Endothelial cell (in vitro differentiated cells): ENCODE data around the gene USH2A. TPM values are rescaled to one million over a fixed set of nuclear protein-coding genes. Genes with fewer than 3 reads are reported as not detected.

Source experiments
- DNase-seq: peaks from one replicate; pipeline ENCODE4 v3.0.0; 2021; ENCODE audit warnings: low spot score
- H3K27ac Mint-ChIP-seq: one replicate; pipeline ENCODE4 v1.8.0; 2021; ENCODE audit warnings: mixed read lengths, inconsistent platforms; ENCODE audit not compliant: unreplicated experiment
- H3K27me3 Mint-ChIP-seq: one replicate; pipeline ENCODE4 v1.8.0; 2021; ENCODE audit warnings: mild to moderate bottlenecking, moderate library complexity, mixed read lengths, inconsistent platforms; ENCODE audit not compliant: unreplicated experiment
- H3K36me3 Mint-ChIP-seq: one replicate; pipeline ENCODE4 v1.8.0; 2021; ENCODE audit warnings: mild to moderate bottlenecking, low read depth, mixed read lengths, inconsistent platforms; ENCODE audit not compliant: unreplicated experiment
- H3K4me1 Mint-ChIP-seq: one replicate; pipeline ENCODE4 v1.8.0; 2021; ENCODE audit warnings: mild to moderate bottlenecking, mixed read lengths, inconsistent platforms; ENCODE audit not compliant: unreplicated experiment
- H3K4me3 Mint-ChIP-seq: one replicate; pipeline ENCODE4 v1.8.0; 2021; ENCODE audit warnings: mild to moderate bottlenecking, mixed read lengths, inconsistent platforms; ENCODE audit not compliant: unreplicated experiment
- H3K9me3 Mint-ChIP-seq: one replicate; pipeline ENCODE4 v1.8.0; 2021; ENCODE audit warnings: mixed read lengths, inconsistent platforms; ENCODE audit not compliant: unreplicated experiment
- total RNA-seq: library from RNA; stranded (reverse); fragmentation: NEBNext Ultra II Directional; extraction: Animal tissue kit (Norgen Biotek cat#: 25700); gene quantifications from one replicate; pipeline ENCODE4 v1.2.1, GENCODE V29; 2021; ENCODE audit not compliant: unreplicated experiment
- TF ChIP-seq, protein P1 (sequence below): fragments of 200-600 bp; sonication (generic); IDR thresholded peaks from one replicate; pipeline ENCODE4 v1.5.0; 2021; ENCODE audit warnings: antibody characterized with exemption; ENCODE audit not compliant: unreplicated experiment

USH2A gene
- total RNA-seq, 1 donor from 2014 or later = not detected

DNA sequence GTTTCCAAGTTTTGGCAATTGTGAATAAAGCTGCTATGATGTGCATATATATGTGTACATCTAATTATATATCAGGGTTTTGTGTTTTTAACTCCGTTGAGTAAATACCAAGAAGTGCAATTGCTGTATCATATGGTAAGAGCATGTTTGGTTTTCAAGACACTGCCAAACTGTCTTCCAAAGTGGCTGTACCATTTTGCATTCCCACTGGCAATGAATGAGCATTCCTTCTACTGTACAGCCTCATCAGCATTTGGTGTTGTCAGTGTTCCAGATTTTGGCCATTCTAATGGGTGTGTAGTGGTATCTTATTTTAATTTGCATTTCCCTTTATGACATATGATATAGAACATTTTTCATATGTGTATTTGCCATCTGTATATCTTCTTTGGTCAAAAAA lies 246.3 kb downstream of the USH2A start:
- Mint-ChIP-seq H3K27me3 (no peaks in the 10 kb centered on the region), H3K27ac (no peak overlapping the region), H3K4me3 (no peak overlapping the region), H3K36me3 (no peaks in the 10 kb centered on the region), H3K4me1 (no peaks in the 10 kb centered on the region), H3K9me3 (no peaks in the 10 kb centered on the region)
- DNase-seq = no peak
- TF ChIP-seq, protein P1, sequence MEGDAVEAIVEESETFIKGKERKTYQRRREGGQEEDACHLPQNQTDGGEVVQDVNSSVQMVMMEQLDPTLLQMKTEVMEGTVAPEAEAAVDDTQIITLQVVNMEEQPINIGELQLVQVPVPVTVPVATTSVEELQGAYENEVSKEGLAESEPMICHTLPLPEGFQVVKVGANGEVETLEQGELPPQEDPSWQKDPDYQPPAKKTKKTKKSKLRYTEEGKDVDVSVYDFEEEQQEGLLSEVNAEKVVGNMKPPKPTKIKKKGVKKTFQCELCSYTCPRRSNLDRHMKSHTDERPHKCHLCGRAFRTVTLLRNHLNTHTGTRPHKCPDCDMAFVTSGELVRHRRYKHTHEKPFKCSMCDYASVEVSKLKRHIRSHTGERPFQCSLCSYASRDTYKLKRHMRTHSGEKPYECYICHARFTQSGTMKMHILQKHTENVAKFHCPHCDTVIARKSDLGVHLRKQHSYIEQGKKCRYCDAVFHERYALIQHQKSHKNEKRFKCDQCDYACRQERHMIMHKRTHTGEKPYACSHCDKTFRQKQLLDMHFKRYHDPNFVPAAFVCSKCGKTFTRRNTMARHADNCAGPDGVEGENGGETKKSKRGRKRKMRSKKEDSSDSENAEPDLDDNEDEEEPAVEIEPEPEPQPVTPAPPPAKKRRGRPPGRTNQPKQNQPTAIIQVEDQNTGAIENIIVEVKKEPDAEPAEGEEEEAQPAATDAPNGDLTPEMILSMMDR = no peak

- H3K9me3 Mint-ChIP-seq = no peaks in the 10 kb centered on the region
- H3K4me3 Mint-ChIP-seq = no peak overlapping the region
- no peak overlapping the region for H3K27ac Mint-ChIP-seq
- H3K4me1 Mint-ChIP-seq = no peaks in the 10 kb centered on the region
- H3K27me3 Mint-ChIP-seq = no peaks in the 10 kb centered on the region
- TF ChIP-seq, protein P1 = no peak
- no peak for DNase-seq
- H3K36me3 Mint-ChIP-seq = no peaks in the 10 kb centered on the region
Observed at GRCh38 chr1:216175714-216176113, 247.5 kb downstream of the USH2A start.

DNA sequence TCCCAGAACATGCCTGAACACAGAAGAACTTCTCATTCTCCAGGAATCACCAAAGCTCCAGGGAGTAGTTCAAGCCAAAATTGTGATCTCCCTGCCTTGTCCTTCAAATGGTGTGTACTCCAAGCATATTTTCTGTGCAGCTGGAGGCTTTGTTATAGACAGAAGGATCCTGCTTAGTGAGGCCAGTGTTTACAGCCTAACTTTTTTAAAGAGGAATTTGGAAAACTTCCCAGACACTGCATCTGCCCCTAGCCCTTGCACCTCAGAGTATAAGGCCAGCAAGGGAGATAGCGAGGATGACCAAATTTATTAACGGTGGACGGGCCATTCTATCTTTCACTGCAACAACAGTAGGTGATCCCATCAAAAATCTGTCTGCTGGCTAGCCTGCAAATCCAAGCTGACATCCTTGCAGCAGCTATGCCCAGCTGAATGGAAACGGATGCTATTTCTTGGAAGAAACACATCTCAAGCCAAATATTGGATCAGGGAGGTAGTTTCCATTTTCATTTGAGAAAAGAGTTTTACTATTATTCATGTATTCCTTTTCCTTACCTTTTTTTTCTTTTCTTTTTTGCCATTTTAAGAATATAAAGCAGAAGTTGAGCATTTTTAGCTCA lies 249.8 kb downstream of the USH2A start:
- H3K4me1 Mint-ChIP-seq = no peaks in the 10 kb centered on the region
- H3K36me3 Mint-ChIP-seq = no peaks in the 10 kb centered on the region
- TF ChIP-seq, protein P1 = no peak
- H3K27ac Mint-ChIP-seq = no peak overlapping the region
- H3K27me3 Mint-ChIP-seq = no peaks in the 10 kb centered on the region
- no peaks in the 10 kb centered on the region for H3K9me3 Mint-ChIP-seq
- H3K4me3 Mint-ChIP-seq = no peak overlapping the region
- no peak for DNase-seq

- no peak for DNase-seq
- Mint-ChIP-seq H3K4me1 (no peaks in the 10 kb centered on the region), H3K36me3 (no peaks in the 10 kb centered on the region), H3K27me3 (peaks cover 1% of the 10 kb centered on the region), H3K9me3 (no peaks in the 10 kb centered on the region), H3K4me3 (no peak overlapping the region), H3K27ac (no peak overlapping the region)
- TF ChIP-seq, protein P1 = no peak
Observed at GRCh38 chr1:216169351-216169750, 253.9 kb downstream of the USH2A start.

DNA sequence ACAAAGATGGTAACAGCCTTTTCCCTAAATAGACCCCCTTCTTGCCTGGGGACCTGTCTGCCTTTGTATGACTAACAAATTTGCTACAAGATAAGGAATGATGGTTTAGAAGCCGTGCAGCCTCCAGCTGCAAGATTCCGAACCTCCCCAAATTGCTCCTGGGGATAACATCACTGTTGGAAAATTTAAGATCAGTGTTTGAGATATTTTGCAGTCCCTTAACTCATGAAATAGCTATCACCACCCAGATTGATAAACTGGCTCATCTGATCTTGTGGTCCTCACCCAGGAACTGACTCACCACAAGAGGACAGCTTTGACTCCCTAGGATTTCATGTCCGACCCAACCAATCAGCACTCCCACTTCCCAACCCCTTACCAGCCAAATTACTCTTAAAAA lies 254.7 kb downstream of the USH2A start:
- peaks cover 1% of the 10 kb centered on the region for H3K27me3 Mint-ChIP-seq
- H3K9me3 Mint-ChIP-seq = no peaks in the 10 kb centered on the region

More for the DNA sequence above, 254.7 kb downstream of the USH2A start:
- TF ChIP-seq, protein P1 = no peak
- H3K4me3 Mint-ChIP-seq = no peak overlapping the region
- no peaks in the 10 kb centered on the region for H3K36me3 Mint-ChIP-seq
- no peak for DNase-seq
- H3K4me1 Mint-ChIP-seq = no peaks in the 10 kb centered on the region
- no peak overlapping the region for H3K27ac Mint-ChIP-seq
